ENCODE data around the gene BMAL2. TPM values are rescaled to one million over a fixed set of nuclear protein-coding genes. Genes with fewer than 3 reads are reported as not detected.

Gene BMAL2
- total and polyA plus RNA-seq, 7 donors: 0.04 to 0.79 (median 0.24) TPM

GRCh38 chr12:27343255-27344000 lies 10.8 kb downstream of the BMAL2 start:
- ATAC-seq (no peak), DNase-seq (no peak)
- TF ChIP-seq, protein P1, sequence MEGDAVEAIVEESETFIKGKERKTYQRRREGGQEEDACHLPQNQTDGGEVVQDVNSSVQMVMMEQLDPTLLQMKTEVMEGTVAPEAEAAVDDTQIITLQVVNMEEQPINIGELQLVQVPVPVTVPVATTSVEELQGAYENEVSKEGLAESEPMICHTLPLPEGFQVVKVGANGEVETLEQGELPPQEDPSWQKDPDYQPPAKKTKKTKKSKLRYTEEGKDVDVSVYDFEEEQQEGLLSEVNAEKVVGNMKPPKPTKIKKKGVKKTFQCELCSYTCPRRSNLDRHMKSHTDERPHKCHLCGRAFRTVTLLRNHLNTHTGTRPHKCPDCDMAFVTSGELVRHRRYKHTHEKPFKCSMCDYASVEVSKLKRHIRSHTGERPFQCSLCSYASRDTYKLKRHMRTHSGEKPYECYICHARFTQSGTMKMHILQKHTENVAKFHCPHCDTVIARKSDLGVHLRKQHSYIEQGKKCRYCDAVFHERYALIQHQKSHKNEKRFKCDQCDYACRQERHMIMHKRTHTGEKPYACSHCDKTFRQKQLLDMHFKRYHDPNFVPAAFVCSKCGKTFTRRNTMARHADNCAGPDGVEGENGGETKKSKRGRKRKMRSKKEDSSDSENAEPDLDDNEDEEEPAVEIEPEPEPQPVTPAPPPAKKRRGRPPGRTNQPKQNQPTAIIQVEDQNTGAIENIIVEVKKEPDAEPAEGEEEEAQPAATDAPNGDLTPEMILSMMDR (IDR thresholded peaks at IDR 0.05): no peak
- H3K4me1 ChIP-seq: no peaks in the 10 kb centered on the region
- WGBS, 3 donors: 86 to 94% (median 91%) methylated on average over 5 of the region's 5 CpGs
- no peaks in the 10 kb centered on the region for H3K9me3 ChIP-seq
- no peak overlapping the region for H3K27ac ChIP-seq
- H3K36me3 ChIP-seq (ENCODE audit: insufficient read depth in 1 of 2, low read depth in 1 of 2): no peaks in the 10 kb centered on the region
- H3K4me3 ChIP-seq: no peak overlapping the region
- no peaks in the 10 kb centered on the region for H3K27me3 ChIP-seq (ENCODE audit: insufficient read depth in 3 of 3, low read length in 2 of 3)
- intact Hi-C loops (cut with DNase I): no loop called here

DNA sequence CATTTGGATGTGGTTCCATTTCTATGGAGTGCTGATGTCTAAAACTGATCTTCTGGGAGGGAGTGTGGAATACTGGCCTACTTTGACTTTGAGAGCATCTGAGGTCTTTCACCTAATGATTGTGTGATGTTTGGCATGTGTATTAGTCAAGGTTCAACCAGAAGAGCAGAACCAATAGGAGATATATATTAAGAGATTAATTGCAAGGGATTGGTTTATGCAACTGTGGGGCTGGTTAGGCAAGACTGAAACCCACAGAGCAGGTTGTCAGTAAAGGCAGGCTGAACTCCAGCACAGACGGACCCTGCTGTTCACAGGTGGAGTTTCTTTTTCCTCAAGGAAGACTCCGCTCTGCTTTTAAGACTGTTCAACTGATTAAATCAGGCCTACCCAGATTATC lies 11.6 kb downstream of the BMAL2 start:
- whole genome bisulfite sequencing, 3 donors: 69 to 96% (median 73%) methylated on average over 2 of the region's 2 CpGs

DNA sequence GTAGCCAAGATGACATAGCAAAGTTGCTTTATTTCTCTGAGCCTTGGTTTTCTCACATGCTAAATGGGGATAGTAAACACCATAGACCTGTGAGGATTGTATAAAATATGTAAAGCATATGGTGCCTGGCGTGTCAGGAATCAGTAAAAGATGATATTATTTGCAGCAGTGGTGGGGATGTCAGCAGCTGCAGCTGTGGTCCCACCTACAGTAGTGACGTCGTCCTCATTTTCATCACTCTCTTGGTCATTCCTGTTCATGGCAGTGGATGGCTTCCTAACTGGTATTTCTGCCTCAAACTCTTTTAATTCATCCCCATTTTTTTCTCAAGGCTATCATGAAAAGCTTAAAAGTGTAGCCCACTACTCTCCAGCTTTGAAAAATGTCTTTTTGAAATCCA lies 12.1 kb downstream of the BMAL2 start:
- Histone ChIP-seq H3K9me3 (no peaks in the 10 kb centered on the region), H3K27me3 (ENCODE audit: insufficient read depth in 3 of 3, low read length in 2 of 3) (no peaks in the 10 kb centered on the region), H3K27ac (no peak overlapping the region), H3K4me3 (no peak overlapping the region), H3K4me1 (no peaks in the 10 kb centered on the region), H3K36me3 (ENCODE audit: insufficient read depth in 1 of 2, low read depth in 1 of 2) (no peaks in the 10 kb centered on the region)
- no peak for DNase-seq
- no peak for ATAC-seq
- TF ChIP-seq, protein P1 (IDR thresholded peaks at IDR 0.05): no peak
- intact Hi-C loops (cut with DNase I): no loop called here
- WGBS, 3 donors: 57 to 69% (median 65%) methylated on average over 3 of the region's 3 CpGs

More for the DNA sequence above, 11.6 kb downstream of the BMAL2 start:
- no peaks in the 10 kb centered on the region for H3K36me3 ChIP-seq (ENCODE audit: insufficient read depth in 1 of 2, low read depth in 1 of 2)
- no peak overlapping the region for H3K27ac ChIP-seq
- no peak overlapping the region for H3K4me3 ChIP-seq
- H3K27me3 ChIP-seq (ENCODE audit: insufficient read depth in 3 of 3, low read length in 2 of 3): no peaks in the 10 kb centered on the region
- TF ChIP-seq, protein P1 (IDR thresholded peaks at IDR 0.05): no peak
- intact Hi-C loops (cut with DNase I): no loop called here
- H3K4me1 ChIP-seq: no peaks in the 10 kb centered on the region
- ATAC-seq: no peak
- no peak for DNase-seq
- no peaks in the 10 kb centered on the region for H3K9me3 ChIP-seq

- H3K9me3 ChIP-seq: no peaks in the 10 kb centered on the region
- no peak overlapping the region for H3K27ac ChIP-seq
- ATAC-seq (no peak), DNase-seq (no peak)
- no peaks in the 10 kb centered on the region for H3K36me3 ChIP-seq (ENCODE audit: insufficient read depth in 1 of 2, low read depth in 1 of 2)
- no peak overlapping the region for H3K4me3 ChIP-seq
- no peaks in the 10 kb centered on the region for H3K4me1 ChIP-seq
- TF ChIP-seq, protein P1 (IDR thresholded peaks at IDR 0.05): no peak
- WGBS, 3 donors: 58 to 79% (median 71%) methylated on average over 4 of the region's 4 CpGs
- intact Hi-C loops (cut with DNase I): no loop called here
- no peaks in the 10 kb centered on the region for H3K27me3 ChIP-seq (ENCODE audit: insufficient read depth in 3 of 3, low read length in 2 of 3)
These were observed 12.7 kb downstream of the BMAL2 start for GRCh38 chr12:27345376-27345775.

GRCh38 chr12:27347779-27348178 lies 15.1 kb downstream of the BMAL2 start:
- no peak for ATAC-seq
- TF ChIP-seq, protein P1 (IDR thresholded peaks at IDR 0.05): no peak
- Histone ChIP-seq H3K9me3 (no peaks in the 10 kb centered on the region), H3K27me3 (ENCODE audit: insufficient read depth in 3 of 3, low read length in 2 of 3) (no peaks in the 10 kb centered on the region), H3K27ac (no peak overlapping the region), H3K4me3 (no peak overlapping the region), H3K4me1 (no peaks in the 10 kb centered on the region), H3K36me3 (ENCODE audit: insufficient read depth in 1 of 2, low read depth in 1 of 2) (no peaks in the 10 kb centered on the region)
- intact Hi-C loops (cut with DNase I): no loop called here
- 62 to 87% (median 68%) methylated on average over 2 of the region's 2 CpGs for WGBS, 3 donors
- no peak for DNase-seq

Measured in psoas muscle (tissue), 8 donors.